ENCODE results near the gene RGS1. TPM values are rescaled to one million over a fixed set of nuclear protein-coding genes. Genes with fewer than 3 reads are reported as not detected.

RGS1 gene
- total RNA-seq, 2 donors from 2014 or later = not detected

- H3K4me1 Mint-ChIP-seq = peaks cover 30% of the 10 kb centered on the region
- no peak overlapping the region for H3K4me3 Mint-ChIP-seq
- Histone ChIP-seq H3K27me3 (ENCODE audit: control insufficient read depth, insufficient read depth, low read length, poor library complexity, severe bottlenecking) (peaks cover 35% of the 10 kb centered on the region), H3K9ac (ENCODE audit: extremely low read depth, low read length, poor library complexity, severe bottlenecking) (no peak overlapping the region), H3K4me3 (ENCODE audit: low read length) (peak overlapping the region; percentile 55), H3K27ac (ENCODE audit: low read depth, low read length) (no peak overlapping the region), H3K4me1 (ENCODE audit: control insufficient read depth, insufficient read depth, low read length) (peaks cover 5% of the 10 kb centered on the region), H3K9me3 (ENCODE audit: control insufficient read depth, low read length) (peaks cover 14% of the 10 kb centered on the region), H3K36me3 (ENCODE audit: control insufficient read depth, insufficient read depth, low read length) (no peaks in the 10 kb centered on the region)
- H3K36me3 Mint-ChIP-seq (ENCODE audit: low read depth) = no peaks in the 10 kb centered on the region
- DNase-seq = no peak
- H3K9me3 Mint-ChIP-seq = peaks cover 21% of the 10 kb centered on the region
- peaks cover 66% of the 10 kb centered on the region for H3K27me3 Mint-ChIP-seq (ENCODE audit: insufficient read depth)
- no peak overlapping the region for H3K27ac Mint-ChIP-seq
- 67 to 80% methylated on average over 1 of the region's 1 CpG for WGBS, 2 experiments (ENCODE audit: insufficient coverage in 1 of 2, insufficient read length in 1 of 2)
- TF ChIP-seq CTCF (conservative IDR thresholded peaks at IDR 0.05) = no peak
Observed at GRCh38 chr1:192568063-192568462, 7.5 kb upstream of the RGS1 start.

DNA sequence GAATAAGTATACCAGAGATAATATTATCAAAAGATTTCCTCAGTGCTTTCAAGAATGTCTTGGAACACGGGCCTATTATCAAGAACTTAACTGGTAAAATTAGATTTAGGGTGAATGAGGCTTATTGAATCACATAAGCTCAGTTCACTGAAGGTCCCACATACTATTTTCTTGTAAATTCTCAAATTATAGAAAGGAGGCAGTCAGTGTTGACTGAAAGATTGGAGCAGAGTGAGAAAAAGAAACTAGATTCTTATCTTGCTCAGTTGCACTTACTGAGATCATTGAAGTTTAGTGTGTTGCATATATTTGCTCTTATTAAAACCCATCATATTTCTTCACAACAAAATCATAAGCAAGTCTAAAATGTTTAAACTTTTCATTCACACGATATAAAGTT lies 3.9 kb upstream of the RGS1 start:
- Mint-ChIP-seq H3K27ac (no peak overlapping the region), H3K9me3 (peaks cover 21% of the 10 kb centered on the region), H3K27me3 (ENCODE audit: insufficient read depth) (peaks cover 33% of the 10 kb centered on the region), H3K4me1 (peaks cover 32% of the 10 kb centered on the region), H3K36me3 (ENCODE audit: low read depth) (no peaks in the 10 kb centered on the region), H3K4me3 (no peak overlapping the region)
- peaks cover 14% of the 10 kb centered on the region for H3K9me3 ChIP-seq (ENCODE audit: control insufficient read depth, low read length)
- WGBS, 2 experiments (ENCODE audit: insufficient coverage in 1 of 2, insufficient read length in 1 of 2) = 86 to 92% methylated on average over 1 to 2 of the region's 2 CpGs
- no peak for TF ChIP-seq CTCF (conservative IDR thresholded peaks at IDR 0.05)
- H3K4me1 ChIP-seq (ENCODE audit: control insufficient read depth, insufficient read depth, low read length) = peaks cover 10% of the 10 kb centered on the region
- no peak overlapping the region for H3K27ac ChIP-seq (ENCODE audit: low read depth, low read length)
- DNase-seq = no peak
- no peak overlapping the region for H3K9ac ChIP-seq (ENCODE audit: extremely low read depth, low read length, poor library complexity, severe bottlenecking)
- no peaks in the 10 kb centered on the region for H3K36me3 ChIP-seq (ENCODE audit: control insufficient read depth, insufficient read depth, low read length)
- H3K4me3 ChIP-seq (ENCODE audit: low read length) = no peak overlapping the region
- peaks cover 5% of the 10 kb centered on the region for H3K27me3 ChIP-seq (ENCODE audit: control insufficient read depth, insufficient read depth, low read length, poor library complexity, severe bottlenecking)

DNA sequence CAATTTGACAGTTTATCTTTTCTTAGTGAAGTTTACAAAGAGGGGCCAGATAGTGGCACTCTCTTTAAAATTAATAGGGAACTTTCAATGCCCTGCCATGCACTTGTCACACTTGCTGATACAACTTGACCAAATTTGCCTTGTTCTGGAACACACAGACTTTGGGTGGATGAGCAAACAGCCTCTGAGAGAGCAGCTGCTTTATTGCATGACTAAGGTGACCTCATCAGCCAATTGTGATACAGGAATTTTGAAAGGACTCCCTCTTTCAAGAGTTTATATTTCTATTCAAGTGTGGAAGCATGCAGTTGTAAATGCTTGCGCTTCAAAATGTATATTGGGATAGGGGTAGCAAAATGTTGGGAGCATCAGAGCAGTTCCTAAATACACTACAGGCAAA lies 2.1 kb upstream of the RGS1 start:
- Histone ChIP-seq H3K27ac (ENCODE audit: low read depth, low read length) (no peak overlapping the region), H3K4me3 (ENCODE audit: low read length) (no peak overlapping the region), H3K4me1 (ENCODE audit: control insufficient read depth, insufficient read depth, low read length) (peaks cover 14% of the 10 kb centered on the region), H3K9ac (ENCODE audit: extremely low read depth, low read length, poor library complexity, severe bottlenecking) (no peak overlapping the region), H3K9me3 (ENCODE audit: control insufficient read depth, low read length) (peaks cover 14% of the 10 kb centered on the region), H3K36me3 (ENCODE audit: control insufficient read depth, insufficient read depth, low read length) (no peaks in the 10 kb centered on the region), H3K27me3 (ENCODE audit: control insufficient read depth, insufficient read depth, low read length, poor library complexity, severe bottlenecking) (peaks cover 5% of the 10 kb centered on the region)
- no peak overlapping the region for H3K27ac Mint-ChIP-seq
- DNase-seq = no peak
- peaks cover 30% of the 10 kb centered on the region for H3K27me3 Mint-ChIP-seq (ENCODE audit: insufficient read depth)
- TF ChIP-seq CTCF (conservative IDR thresholded peaks at IDR 0.05) = no peak
- H3K4me1 Mint-ChIP-seq = peaks cover 33% of the 10 kb centered on the region
- H3K36me3 Mint-ChIP-seq (ENCODE audit: low read depth) = no peaks in the 10 kb centered on the region
- WGBS, 2 experiments (ENCODE audit: insufficient coverage in 1 of 2, insufficient read length in 1 of 2) = 100% methylated on average over 1 of the region's 1 CpG; no CpG with 5 or more reads in 1 of the 2 experiments
- peaks cover 21% of the 10 kb centered on the region for H3K9me3 Mint-ChIP-seq
- H3K4me3 Mint-ChIP-seq = no peak overlapping the region

All from endodermal cell (in vitro differentiated cells).